OCI-M2 (cell line): Measurements from ENCODE around the gene UST.
"Not testable (repeated sequence)": the region's sequence is repeated elsewhere in the genome, so short reads cannot be mapped to it uniquely, and the experiment has no call there.

Source experiments
- DNase-seq: peaks from one replicate; lab custom pipeline; 2025; ENCODE audit not compliant: unreplicated experiment; lab: John Stamatoyannopoulos, UW

The UST gene

DNA sequence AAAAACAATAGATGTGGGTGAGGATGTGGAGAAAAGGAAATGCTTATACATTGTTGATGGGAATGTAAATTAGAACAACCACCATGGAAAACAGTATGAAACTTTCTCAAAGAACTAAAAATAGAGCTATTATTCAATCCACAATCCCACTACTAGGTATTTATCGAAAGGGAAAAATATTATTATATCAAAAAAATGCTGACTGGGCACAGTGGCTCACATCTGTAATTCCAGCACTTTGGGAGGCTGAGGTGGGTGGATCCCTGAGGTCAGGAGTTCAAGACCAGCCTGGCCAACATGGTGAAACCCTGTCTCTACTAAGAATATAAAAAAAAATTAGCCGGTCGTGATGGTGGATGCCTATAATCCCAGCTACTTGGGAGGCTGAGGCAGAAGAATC, 357.1 kb downstream of the UST start:
- DNase-seq, result not testable (repeated sequence)

- no peak for DNase-seq
Measured at GRCh38 chr6:149107520-149107919, 360.7 kb downstream of the UST start.

GRCh38 chr6:149108038-149108748, 361.4 kb downstream of the UST start:
- DNase-seq, result no peak

GRCh38 chr6:149108749-149109100, 361.9 kb downstream of the UST start:
- DNase-seq, result no peak

GRCh38 chr6:149109397-149110070, 362.7 kb downstream of the UST start:
- no peak for DNase-seq

DNA sequence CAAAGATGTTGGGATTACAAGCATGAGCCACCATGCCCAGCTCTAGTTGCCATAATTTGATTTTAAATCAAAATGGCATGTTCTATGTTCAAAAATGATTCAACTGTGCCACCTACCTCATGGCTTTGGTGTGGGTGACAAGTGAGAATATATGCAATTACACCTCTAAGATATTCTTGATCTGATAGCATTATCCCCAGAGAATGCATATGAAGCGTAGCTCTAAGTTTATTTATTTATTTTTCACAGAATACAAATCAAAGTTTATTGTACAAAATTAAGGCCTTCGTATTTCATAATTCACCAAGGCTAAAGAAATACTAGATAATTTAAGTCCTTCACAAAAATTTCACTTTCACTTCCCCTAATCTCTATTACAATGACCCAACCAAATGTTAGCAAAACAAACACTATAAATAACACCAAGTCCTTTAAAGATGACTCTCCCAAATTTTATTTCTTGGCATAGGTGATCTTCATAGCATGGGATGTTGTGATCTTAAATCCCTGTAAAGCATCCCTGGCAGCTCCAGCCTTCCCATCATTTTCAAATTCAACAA, 364.8 kb downstream of the UST start:
- DNase-seq, result no peak

GRCh38 chr6:149112976-149113375, 366.1 kb downstream of the UST start:
- DNase-seq, result no peak

GRCh38 chr6:149114167-149114566, 367.3 kb downstream of the UST start:
- DNase-seq, result no peak

DNA sequence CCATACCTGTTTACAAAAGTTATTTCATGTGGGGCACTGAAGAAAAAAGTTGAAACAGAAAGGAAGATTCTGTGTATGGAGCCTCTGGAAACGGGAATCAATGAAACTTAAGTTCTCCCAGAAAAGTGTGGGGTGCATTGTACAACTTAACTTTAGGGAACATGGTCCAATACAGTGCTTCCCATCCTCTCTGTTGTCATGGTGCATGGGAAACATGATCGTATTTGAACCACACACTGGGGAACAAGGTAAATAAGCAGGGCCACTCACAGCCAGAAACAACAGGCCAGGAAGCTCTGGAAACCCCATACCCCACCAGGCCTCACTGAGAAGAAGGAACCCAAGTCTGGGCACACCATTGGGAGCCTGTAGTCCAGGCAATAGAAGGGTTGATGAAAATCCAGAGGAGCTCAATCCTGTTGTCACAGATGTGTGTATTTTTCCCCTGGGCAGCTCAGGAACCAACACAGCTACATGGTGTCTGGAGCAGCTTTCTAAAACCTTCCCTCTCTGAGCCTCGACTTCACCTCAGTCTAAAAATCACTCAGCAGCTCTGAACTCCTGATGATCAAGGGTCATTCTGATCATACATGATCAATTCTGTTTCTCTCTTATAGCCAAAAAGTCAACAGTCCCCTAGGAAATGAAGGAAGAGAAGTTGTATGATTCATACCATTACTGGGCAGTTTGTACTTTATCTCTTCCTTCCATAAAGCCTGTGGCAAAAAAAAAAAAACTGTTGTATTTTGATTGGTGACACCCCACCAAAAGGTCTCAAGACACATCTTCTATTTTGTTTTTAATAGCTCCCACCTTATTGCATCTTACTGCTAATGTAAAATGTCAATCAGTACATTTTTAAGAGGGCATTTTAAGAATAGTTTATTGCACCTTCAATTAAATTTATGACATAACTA, 372.2 kb downstream of the UST start:
- no peak for DNase-seq

DNA sequence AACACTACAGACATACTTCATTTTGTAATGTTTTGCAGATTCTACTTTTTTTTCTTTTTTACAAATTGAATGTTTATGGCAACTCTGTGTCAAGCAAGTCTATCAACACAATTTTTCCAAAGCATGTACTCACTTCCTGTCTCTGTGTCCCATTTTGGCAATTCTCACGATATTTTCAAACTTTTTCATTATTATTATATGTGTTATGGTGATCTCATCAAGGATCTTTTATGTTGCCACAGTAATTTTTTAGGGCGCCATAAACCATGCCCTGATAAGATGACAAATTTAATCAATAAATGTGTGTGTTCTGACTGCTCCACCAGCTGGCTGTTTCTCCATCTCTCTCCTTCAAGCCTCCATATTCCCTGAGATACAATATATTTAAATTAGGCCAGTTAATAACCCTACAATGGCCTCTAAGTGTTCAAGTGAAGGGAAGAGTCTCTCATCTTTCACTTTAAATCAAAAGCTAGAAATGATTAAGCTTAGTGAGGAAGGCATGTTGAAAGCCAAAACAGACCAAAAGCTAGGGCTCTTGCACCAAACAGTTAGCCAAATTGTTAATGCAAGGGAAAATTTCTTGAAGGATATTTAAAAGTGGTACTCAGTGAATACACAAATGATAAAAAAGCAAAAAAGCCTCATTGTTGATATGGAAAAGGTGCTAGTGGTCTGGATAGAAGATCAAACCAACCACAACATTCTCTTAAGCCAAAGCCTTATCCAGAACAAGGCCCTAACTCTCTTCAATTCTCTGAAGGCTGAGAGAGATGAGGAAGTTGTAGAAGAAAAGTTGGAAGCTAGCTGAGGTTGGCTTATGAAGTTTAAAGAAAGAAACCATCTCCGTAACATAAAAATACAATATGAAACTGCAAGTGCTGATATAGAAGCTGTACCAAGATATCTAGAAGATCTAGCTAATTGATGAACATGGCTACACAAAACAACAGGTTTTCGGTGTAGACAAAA, 376.3 kb downstream of the UST start:
- no peak for DNase-seq

DNA sequence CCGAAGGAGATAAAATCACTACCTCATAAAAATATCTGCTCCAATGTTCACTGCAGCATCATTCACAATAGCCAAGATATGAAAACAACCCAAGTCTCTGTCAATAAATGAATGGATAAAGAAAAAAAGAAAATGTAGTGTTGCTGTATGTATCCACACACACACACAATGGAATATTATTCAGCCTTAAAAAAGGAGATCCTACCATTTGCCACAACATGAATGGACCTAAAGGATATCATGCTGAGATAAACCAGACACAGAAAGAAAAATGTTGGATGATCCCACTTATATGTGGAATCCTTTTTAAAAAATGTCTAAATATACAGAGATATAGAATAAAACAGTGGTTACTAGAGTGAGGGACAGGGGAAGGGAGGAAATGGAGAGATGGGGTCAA, 378.5 kb downstream of the UST start:
- no peak for DNase-seq
